Stomach (tissue), 9 donors: ENCODE measurements around the gene STIM1. TPM values are rescaled to one million over a fixed set of nuclear protein-coding genes. Genes with fewer than 3 reads are reported as not detected.
A peak's percentile ranks its signal among the peaks of the same experiment; 100 is the strongest.

Experiments used
- DNase-seq, 2 donors: peaks; one replicate each; pipeline versions ENCODE4 v3.0.0 to v3.0.0-alpha.2; 2013 to 2019
- H3K27ac ChIP-seq, 5 donors: fragments of 200-600 bp in 4 of 5; sonication (generic) in 4 of 5; one replicate each; pipeline ENCODE4 v1.5.1; 2013 to 2019; ENCODE audit warnings: mild to moderate bottlenecking in 1 of 5, moderate library complexity in 1 of 5
- H3K27me3 ChIP-seq, 3 donors: fragments of 200-600 bp; sonication (generic); one replicate each; pipeline ENCODE4 v1.5.1; 2017 to 2019; ENCODE audit warnings: mixed run types in 1 of 3
- H3K36me3 ChIP-seq, 4 donors: fragments of 200-600 bp; sonication (generic); 1 replicate in 3 of 4; 2 replicates in 1 of 4; pipeline ENCODE4 v1.5.1; 2016 to 2019
- H3K4me1 ChIP-seq, 4 donors: fragments of 200-600 bp; sonication (generic); one replicate each; pipeline ENCODE4 v1.5.1; 2016 to 2019
- H3K4me3 ChIP-seq, 4 donors: fragments of 200-600 bp; sonication (generic) in 3 of 4; one replicate each; pipeline ENCODE4 v1.5.1; 2016 to 2019; ENCODE audit warnings: mild to moderate bottlenecking in 1 of 4
- H3K9me3 ChIP-seq, 4 donors: fragments of 200-600 bp; sonication (generic); one replicate each; pipeline ENCODE4 v1.5.1; 2016 to 2019
- EP300 ChIP-seq: sonication (generic); formaldehyde crosslinking; IDR thresholded peaks from one replicate; pipeline ENCODE4 v1.6.1; 2017; ENCODE audit warnings: antibody characterized with exemption
- POLR2A ChIP-seq, 4 donors: fragments of 450-650 bp; IDR thresholded peaks; one replicate each; pipeline ENCODE4 v1.6.1; 2016; ENCODE audit warnings: antibody characterized with exemption in 4 of 4, control low read depth in 2 of 4, mild to moderate bottlenecking in 1 of 4, moderate library complexity in 1 of 4
- POLR2AphosphoS5 ChIP-seq, 3 donors: sonication (generic); formaldehyde crosslinking; IDR thresholded peaks; one replicate each; pipeline ENCODE4 v1.6.1; 2016; ENCODE audit warnings: antibody characterized with exemption in 3 of 3
- WGBS, 5 donors: extraction: QIAGEN DNeasy Blood & Tissue Kit in 3 of 5; methylation state at CpG; one replicate each; pipeline versions ENCODE4 v1.1.5 to v1.1.7; 2013 to 2018; 5-methylcytosine and 5-hydroxymethylcytosine counted together
- intact Hi-C: fragments of 100-400 bp; cut with DNase I; formaldehyde crosslinking; loops from one replicate; pipeline ENCODE4 v1.15.1; 2023; ENCODE audit warnings: low total_unique reads
- polyA plus RNA-seq, 3 donors: library from polyadenylated mRNA; stranded (reverse); fragments of 200-250 nt; gene quantifications; one replicate each; pipeline ENCODE4 v1.2.3, GENCODE V29; 2013
- total RNA-seq, 5 donors: library from RNA; depleted of rRNA; stranded (reverse); fragments of >200 nt; gene quantifications; one replicate each; pipeline versions ENCODE4 v1.1.0 to v1.2.3, GENCODE V29; 2014 to 2016
- TF ChIP-seq, protein P1 (sequence below), 7 experiments: fragments of 450-650 bp in 4 of 7; fragments of 200-600 bp in 3 of 7; sonication (generic) in 3 of 7; IDR thresholded peaks; one replicate each; pipeline ENCODE4 v1.5.1; 2016 to 2019; ENCODE audit warnings: antibody characterized with exemption in 7 of 7, control low read depth in 2 of 7, mild to moderate bottlenecking in 1 of 7
- donor health status: healthy with polysubstance abuse.
- donor health status: Bipolar disorder and iron deficiency.
- donor health status: healthy.

STIM1 gene
- total and polyA plus RNA-seq, 8 donors = 8.7 to 70.7 (median 34.3) TPM

DNA sequence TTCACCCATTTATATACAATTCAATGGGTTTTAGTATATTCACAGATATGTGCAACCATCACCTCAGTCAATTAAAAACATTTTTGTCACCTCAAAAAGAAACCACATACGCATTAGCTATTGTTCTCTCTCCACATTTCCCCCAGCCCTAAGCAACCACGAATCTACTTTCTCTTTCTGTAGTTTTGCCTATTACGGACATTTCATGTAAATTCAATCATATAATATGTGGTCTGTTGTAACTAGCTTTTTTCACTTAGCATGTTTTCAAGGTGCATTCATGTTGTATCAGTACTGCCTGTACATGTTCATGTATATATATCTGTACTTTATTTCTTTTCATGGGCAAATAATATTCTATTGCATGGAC, 134.4 kb downstream of the STIM1 start:
- Histone ChIP-seq H3K4me1 (peaks cover 4 to 39% (median 22%) of the 10 kb centered on the region in 4 donors), H3K27ac (peak overlapping the region in 1 of 5 donors; percentile 46), H3K27me3 (no peaks in the 10 kb centered on the region), H3K36me3 (no peaks in the 10 kb centered on the region), H3K9me3 (peaks cover 0 to 15% (median 2%) of the 10 kb centered on the region in 4 donors), H3K4me3 (no peak overlapping the region)
- intact Hi-C loops = no loop called here
- WGBS, 5 donors = 78 to 91% (median 86%) methylated on average over 3 of the region's 3 CpGs
- TF ChIP-seq EP300 (no peak), POLR2A (IDR thresholded peaks at IDR 0.05) (no peak), POLR2AphosphoS5 (IDR thresholded peaks at IDR 0.05) (no peak)
- TF ChIP-seq, protein P1, sequence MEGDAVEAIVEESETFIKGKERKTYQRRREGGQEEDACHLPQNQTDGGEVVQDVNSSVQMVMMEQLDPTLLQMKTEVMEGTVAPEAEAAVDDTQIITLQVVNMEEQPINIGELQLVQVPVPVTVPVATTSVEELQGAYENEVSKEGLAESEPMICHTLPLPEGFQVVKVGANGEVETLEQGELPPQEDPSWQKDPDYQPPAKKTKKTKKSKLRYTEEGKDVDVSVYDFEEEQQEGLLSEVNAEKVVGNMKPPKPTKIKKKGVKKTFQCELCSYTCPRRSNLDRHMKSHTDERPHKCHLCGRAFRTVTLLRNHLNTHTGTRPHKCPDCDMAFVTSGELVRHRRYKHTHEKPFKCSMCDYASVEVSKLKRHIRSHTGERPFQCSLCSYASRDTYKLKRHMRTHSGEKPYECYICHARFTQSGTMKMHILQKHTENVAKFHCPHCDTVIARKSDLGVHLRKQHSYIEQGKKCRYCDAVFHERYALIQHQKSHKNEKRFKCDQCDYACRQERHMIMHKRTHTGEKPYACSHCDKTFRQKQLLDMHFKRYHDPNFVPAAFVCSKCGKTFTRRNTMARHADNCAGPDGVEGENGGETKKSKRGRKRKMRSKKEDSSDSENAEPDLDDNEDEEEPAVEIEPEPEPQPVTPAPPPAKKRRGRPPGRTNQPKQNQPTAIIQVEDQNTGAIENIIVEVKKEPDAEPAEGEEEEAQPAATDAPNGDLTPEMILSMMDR (IDR thresholded peaks at IDR 0.05) = no peak
- DNase-seq = peak in 1 of 2 donors; percentile 24

DNA sequence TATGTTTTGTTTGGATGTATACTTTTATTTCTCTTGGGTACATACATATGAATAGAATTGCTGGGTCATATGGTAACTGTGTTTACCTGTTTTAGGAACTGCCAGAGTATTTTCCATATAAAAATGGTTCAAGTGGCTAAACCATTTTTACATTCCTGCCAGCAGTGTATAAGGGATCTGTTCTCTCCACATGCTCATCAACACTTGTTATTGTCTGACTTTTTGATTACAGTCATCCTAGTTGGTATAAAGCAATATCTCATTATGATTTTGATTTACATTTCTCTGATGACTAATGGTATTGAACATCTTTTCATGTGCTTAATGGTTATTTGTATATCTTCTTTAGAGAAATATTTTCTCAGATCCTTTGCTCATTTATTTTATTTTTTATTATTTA, 134.9 kb downstream of the STIM1 start:
- H3K36me3 ChIP-seq = no peaks in the 10 kb centered on the region
- no peaks in the 10 kb centered on the region for H3K27me3 ChIP-seq
- no peak overlapping the region for H3K4me3 ChIP-seq
- DNase-seq = no peak
- H3K27ac ChIP-seq = no peak overlapping the region
- intact Hi-C loops = no loop called here
- TF ChIP-seq POLR2AphosphoS5 (IDR thresholded peaks at IDR 0.05) (no peak), EP300 (no peak), POLR2A (IDR thresholded peaks at IDR 0.05) (no peak)
- TF ChIP-seq, protein P1 (IDR thresholded peaks at IDR 0.05) = no peak
- peaks cover 2 to 38% (median 20%) of the 10 kb centered on the region in 4 donors for H3K4me1 ChIP-seq
- peaks cover 0 to 15% (median 2%) of the 10 kb centered on the region in 4 donors for H3K9me3 ChIP-seq

DNA sequence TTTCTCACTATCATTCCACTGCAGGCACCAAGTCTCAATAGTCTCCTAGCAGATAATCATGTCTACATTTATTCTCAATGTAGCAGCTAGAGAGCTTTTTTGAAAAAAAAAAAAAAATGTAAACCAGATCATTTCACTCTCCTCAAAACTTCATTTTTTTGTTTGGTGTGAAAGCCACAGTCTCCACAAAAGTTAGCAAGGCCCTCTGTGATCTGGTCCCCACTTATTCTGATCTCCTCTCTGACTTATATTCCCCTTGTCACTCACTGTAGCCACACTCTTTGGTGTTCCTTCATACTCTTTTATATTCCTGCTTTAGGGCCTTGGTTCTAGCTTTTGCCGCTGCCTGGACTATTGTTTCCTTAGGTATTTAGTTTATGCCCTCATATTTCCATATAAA, 137.5 kb downstream of the STIM1 start:
- Histone ChIP-seq H3K4me1 (peaks cover 0 to 25% (median 14%) of the 10 kb centered on the region in 4 donors), H3K27ac (no peak overlapping the region), H3K27me3 (no peaks in the 10 kb centered on the region), H3K36me3 (no peaks in the 10 kb centered on the region), H3K9me3 (peaks cover 0 to 15% (median 2%) of the 10 kb centered on the region in 4 donors), H3K4me3 (no peak overlapping the region)
- TF ChIP-seq POLR2AphosphoS5 (IDR thresholded peaks at IDR 0.05) (no peak), POLR2A (IDR thresholded peaks at IDR 0.05) (no peak), EP300 (no peak)
- TF ChIP-seq, protein P1 (IDR thresholded peaks at IDR 0.05) = no peak
- intact Hi-C loops = no loop called here
- WGBS, 5 donors = 92 to 100% (median 97%) methylated on average over 1 of the region's 1 CpG
- DNase-seq = no peak

DNA sequence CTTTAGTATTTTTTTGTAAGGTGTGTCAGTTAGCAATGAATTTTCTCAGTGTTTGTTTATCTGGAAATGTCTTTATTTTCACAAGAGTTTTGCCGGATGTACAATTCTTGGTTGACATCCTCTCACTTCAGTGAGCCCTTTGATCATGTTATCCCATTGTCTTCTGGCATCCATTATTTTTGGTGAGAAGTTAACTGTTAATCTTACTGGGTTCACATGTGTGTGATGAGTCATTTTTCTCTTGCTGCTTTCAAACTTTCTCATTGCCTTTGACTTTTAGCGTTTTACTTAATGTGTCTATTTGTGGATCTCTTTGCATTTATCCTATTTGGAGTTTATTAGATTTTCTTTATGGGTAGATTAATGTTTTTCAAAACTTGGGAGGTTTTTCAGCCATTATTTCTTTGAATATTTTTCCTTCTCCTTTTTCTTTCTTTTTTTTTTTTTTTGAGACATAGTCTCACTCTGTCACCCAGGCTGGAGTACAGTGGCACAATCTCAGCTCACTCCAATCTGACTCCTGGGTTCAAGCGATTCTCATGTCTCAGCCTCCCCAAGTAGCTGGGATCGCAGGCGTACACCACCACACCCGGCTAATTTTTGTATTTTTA, 138.7 kb downstream of the STIM1 start:
- Histone ChIP-seq H3K36me3 (no peaks in the 10 kb centered on the region), H3K27ac (no peak overlapping the region), H3K9me3 (peaks cover 0 to 15% (median 2%) of the 10 kb centered on the region in 4 donors), H3K27me3 (no peaks in the 10 kb centered on the region), H3K4me3 (no peak overlapping the region), H3K4me1 (peaks cover 0 to 20% (median 8%) of the 10 kb centered on the region in 4 donors)
- intact Hi-C loops = no loop called here
- DNase-seq = no peak
- WGBS, 5 donors = 94 to 96% (median 94%) methylated on average over 6 of the region's 6 CpGs
- TF ChIP-seq POLR2A (IDR thresholded peaks at IDR 0.05) (no peak), EP300 (no peak), POLR2AphosphoS5 (IDR thresholded peaks at IDR 0.05) (no peak)
- TF ChIP-seq, protein P1 (IDR thresholded peaks at IDR 0.05) = no peak
